GM18873 (cell line): ENCODE measurements around the gene TDRKH.
"Not testable (repeated sequence)": the region's sequence is repeated elsewhere in the genome, so short reads cannot be mapped to it uniquely, and the experiment has no call there.

ENCODE experiments used
- ATAC-seq: cut with Tn5 transposase; IDR thresholded peaks from one replicate; pipeline ENCODE4 v1.9.1; 2021; ENCODE audit warnings: mild to moderate bottlenecking, moderate library complexity, moderate number of reproducible peaks; ENCODE audit not compliant: unreplicated experiment, low FRiP score

TDRKH gene

GRCh38 chr1:151803915-151804314 lies 13.6 kb upstream of the TDRKH start:
- ATAC-seq, result no peak

GRCh38 chr1:151803164-151803563 lies 12.9 kb upstream of the TDRKH start:
- no peak for ATAC-seq

GRCh38 chr1:151802372-151802771 lies 12.1 kb upstream of the TDRKH start:
- no peak for ATAC-seq

GRCh38 chr1:151801846-151802245 lies 11.5 kb upstream of the TDRKH start:
- ATAC-seq, result no peak

GRCh38 chr1:151801310-151801820 lies 11.1 kb upstream of the TDRKH start:
- ATAC-seq, result no peak

- ATAC-seq, result no peak
Measured at GRCh38 chr1:151800830-151801229, 10.5 kb upstream of the TDRKH start.

- ATAC-seq, result no peak
Measured at GRCh38 chr1:151799179-151800022, 9.1 kb upstream of the TDRKH start.

GRCh38 chr1:151798571-151798970 lies 8.3 kb upstream of the TDRKH start:
- ATAC-seq, result no peak

GRCh38 chr1:151790940-151791651 lies 796 bp upstream of the TDRKH start:
- ATAC-seq, result no peak

- no peak for ATAC-seq
Measured at GRCh38 chr1:151787689-151788088, 2.6 kb downstream of the TDRKH start.

- no peak for ATAC-seq
Measured at GRCh38 chr1:151783796-151784195, 6.5 kb downstream of the TDRKH start.

- ATAC-seq, result no peak
Measured at GRCh38 chr1:151782741-151783140, 7.6 kb downstream of the TDRKH start.

- ATAC-seq, result not testable (repeated sequence)
Measured at GRCh38 chr1:151782026-151782425, 8.3 kb downstream of the TDRKH start.

GRCh38 chr1:151780736-151781135 lies 9.6 kb downstream of the TDRKH start:
- not testable (repeated sequence) for ATAC-seq

GRCh38 chr1:151779852-151780251 lies 10.4 kb downstream of the TDRKH start:
- no peak for ATAC-seq

GRCh38 chr1:151777317-151777716 lies 13.0 kb downstream of the TDRKH start:
- ATAC-seq, result no peak

- ATAC-seq, result no peak
Measured at GRCh38 chr1:151776665-151777062, 13.6 kb downstream of the TDRKH start.

- no peak for ATAC-seq
Measured at GRCh38 chr1:151775894-151776664, 14.2 kb downstream of the TDRKH start.

GRCh38 chr1:151774256-151774922 lies 15.9 kb downstream of the TDRKH start:
- no peak for ATAC-seq

- no peak for ATAC-seq
Measured at GRCh38 chr1:151773702-151774101, 16.6 kb downstream of the TDRKH start.
